H9 (cell line): ENCODE measurements around the gene TBL3. TPM values are rescaled to one million over a fixed set of nuclear protein-coding genes. Genes with fewer than 3 reads are reported as not detected.

ENCODE experiments used
- DNase-seq: peaks from one replicate; pipeline ENCODE4 v3.0.0-alpha.2; 2017
- H2AFZ ChIP-seq: one replicate; pipeline ENCODE4 v1.6.1; 2013; ENCODE audit warnings: mild to moderate bottlenecking, low read length, control low read depth, moderate library complexity
- H2AK5ac ChIP-seq: 2 replicates; pipeline ENCODE4 v1.6.1; 2013; ENCODE audit warnings: low read length, control low read depth, mixed read lengths; ENCODE audit not compliant: insufficient read length
- H2BK120ac ChIP-seq: one replicate; pipeline ENCODE4 v1.6.1; 2013; ENCODE audit warnings: low read depth, mild to moderate bottlenecking, low read length, control low read depth, inconsistent platforms; ENCODE audit not compliant: poor library complexity, severe bottlenecking
- H2BK12ac ChIP-seq: 2 replicates; pipeline ENCODE4 v1.6.1; 2013; ENCODE audit warnings: low read length, control low read depth, mixed read lengths, low read depth; ENCODE audit not compliant: insufficient read length
- H2BK15ac ChIP-seq: 2 replicates; pipeline ENCODE4 v1.6.1; 2013; ENCODE audit warnings: low read depth, low read length, control low read depth
- H2BK20ac ChIP-seq: one replicate; pipeline ENCODE4 v1.6.1; 2013; ENCODE audit warnings: low read depth, mild to moderate bottlenecking, low read length, control low read depth, inconsistent platforms; ENCODE audit not compliant: poor library complexity, severe bottlenecking
- H2BK5ac ChIP-seq: 2 replicates; pipeline ENCODE4 v1.6.1; 2013; ENCODE audit warnings: low read length, control low read depth, mixed read lengths; ENCODE audit not compliant: insufficient read length
- H3K14ac ChIP-seq: 2 replicates; pipeline ENCODE4 v1.6.1; 2013; ENCODE audit warnings: low read length, control low read depth; ENCODE audit not compliant: insufficient read depth
- H3K18ac ChIP-seq: 2 replicates; pipeline ENCODE4 v1.6.1; 2013; ENCODE audit warnings: low read depth, mild to moderate bottlenecking, mixed read lengths, low read length, control low read depth; ENCODE audit not compliant: insufficient read length
- H3K23ac ChIP-seq: 2 replicates; pipeline ENCODE4 v1.6.1; 2013; ENCODE audit warnings: low read length, control low read depth, mixed read lengths, low read depth; ENCODE audit not compliant: insufficient read length
- H3K23me2 ChIP-seq: 2 replicates; pipeline ENCODE4 v1.6.1; 2013; ENCODE audit warnings: low read depth, mild to moderate bottlenecking, mixed read lengths, low read length, control low read depth; ENCODE audit not compliant: insufficient read length, poor library complexity, severe bottlenecking
- H3K27ac ChIP-seq: 2 replicates; pipeline ENCODE4 v1.5.1; 2013; ENCODE audit warnings: low read length, control low read depth, mixed read lengths, low read depth; ENCODE audit not compliant: insufficient read length
- H3K27me3 ChIP-seq: 2 replicates; pipeline ENCODE4 v1.6.1; 2013; ENCODE audit warnings: low read length, control low read depth, inconsistent platforms; ENCODE audit not compliant: insufficient read depth
- H3K4ac ChIP-seq: 2 replicates; pipeline ENCODE4 v1.6.1; 2013; ENCODE audit warnings: low read depth, mild to moderate bottlenecking, control low read depth, inconsistent platforms, low read length, moderate library complexity
- H3K4me1 ChIP-seq: 2 replicates; pipeline ENCODE4 v1.6.1; 2013; ENCODE audit warnings: low read length, control low read depth, inconsistent platforms; ENCODE audit not compliant: insufficient read depth
- H3K4me2 ChIP-seq: 2 replicates; pipeline ENCODE4 v1.6.1; 2013; ENCODE audit warnings: low read length, control low read depth, mixed read lengths; ENCODE audit not compliant: insufficient read length, insufficient read depth
- H3K56ac ChIP-seq: 2 replicates; pipeline ENCODE4 v1.6.1; 2013; ENCODE audit warnings: low read depth, mild to moderate bottlenecking, mixed read lengths, low read length, control low read depth; ENCODE audit not compliant: insufficient read length
- H3K79me1 ChIP-seq: 2 replicates; pipeline ENCODE4 v1.6.1; 2013; ENCODE audit warnings: low read depth, mild to moderate bottlenecking, moderate library complexity, low read length, control low read depth, inconsistent platforms; ENCODE audit not compliant: insufficient read depth, poor library complexity, severe bottlenecking
- H3K79me2 ChIP-seq: 2 replicates; pipeline ENCODE4 v1.6.1; 2013; ENCODE audit warnings: low read length, control low read depth, inconsistent platforms; ENCODE audit not compliant: insufficient read depth
- H3K9ac ChIP-seq: 2 replicates; pipeline ENCODE4 v1.6.1; 2013; ENCODE audit warnings: low read length, control low read depth, mixed read lengths; ENCODE audit not compliant: insufficient read length; ENCODE audit errors: extremely low read depth
- H3K9me3 ChIP-seq: one replicate; pipeline ENCODE4 v1.6.1; 2013; ENCODE audit warnings: low read depth, low read length, inconsistent platforms; ENCODE audit not compliant: control insufficient read depth
- H3T11ph ChIP-seq: one replicate; pipeline ENCODE4 v1.6.1; 2013; ENCODE audit warnings: mild to moderate bottlenecking, low read length, control low read depth, inconsistent platforms
- H4K20me1 ChIP-seq: one replicate; pipeline ENCODE4 v1.6.1; 2013; ENCODE audit not compliant: control insufficient read depth, insufficient read length, insufficient read depth
- H4K5ac ChIP-seq: 2 replicates; pipeline ENCODE4 v1.6.1; 2013; ENCODE audit warnings: low read depth, mild to moderate bottlenecking, mixed read lengths, low read length, control low read depth; ENCODE audit not compliant: insufficient read length
- H4K8ac ChIP-seq: replicated peaks from 2 replicates; pipeline ENCODE4 v1.6.1; 2013; ENCODE audit warnings: low read length, control low read depth, mixed read lengths, low read depth; ENCODE audit not compliant: insufficient read length
- H4K91ac ChIP-seq: 2 replicates; pipeline ENCODE4 v1.6.1; 2013; ENCODE audit warnings: low read depth, mild to moderate bottlenecking, moderate library complexity, mixed read lengths, low read length, control low read depth; ENCODE audit not compliant: insufficient read length
- H3K27ac Mint-ChIP-seq, 3 experiments: 2 replicates in 2 of 3; 3 replicates in 1 of 3; pipeline ENCODE4 v1.8.0; 2020 to 2021; ENCODE audit warnings: mixed read lengths in 3 of 3, mild to moderate bottlenecking in 1 of 3, moderate library complexity in 1 of 3
- H3K27me3 Mint-ChIP-seq: 2 replicates; pipeline ENCODE4 v1.8.0; 2021; ENCODE audit warnings: low read depth, mild to moderate bottlenecking, moderate library complexity, mixed read lengths
- H3K36me3 Mint-ChIP-seq, 3 experiments: 2 replicates in 2 of 3; 3 replicates in 1 of 3; pipeline ENCODE4 v1.8.0; 2020 to 2021; ENCODE audit warnings: low read depth in 3 of 3, mixed read lengths in 3 of 3; ENCODE audit not compliant: insufficient read depth in 1 of 3
- H3K4me1 Mint-ChIP-seq, 2 experiments: 2 replicates each; pipeline ENCODE4 v1.8.0; 2020; ENCODE audit warnings: mixed read lengths in 2 of 2
- H3K4me3 Mint-ChIP-seq, 2 experiments: 2 replicates in 1 of 2; 3 replicates in 1 of 2; pipeline ENCODE4 v1.8.0; 2020 to 2021; ENCODE audit warnings: mild to moderate bottlenecking in 2 of 2, mixed read lengths in 2 of 2, moderate library complexity in 1 of 2
- H3K9me3 Mint-ChIP-seq, 2 experiments: 2 replicates in 1 of 2; 3 replicates in 1 of 2; pipeline ENCODE4 v1.8.0; 2020; ENCODE audit warnings: mild to moderate bottlenecking in 2 of 2, mixed read lengths in 2 of 2, moderate library complexity in 1 of 2
- WGBS: extraction: QIAGEN DNeasy Blood & Tissue Kit; methylation state at CpG from one replicate; pipeline ENCODE4 v1.1.7; 2013; ENCODE audit warnings: missing lambda C conversion rate, low lambda C conversion rate, mixed read lengths; ENCODE audit not compliant: insufficient read length; ENCODE audit errors: extremely low coverage; 5-methylcytosine and 5-hydroxymethylcytosine counted together
- total RNA-seq: library from RNA; stranded (reverse); gene quantifications from 2 replicates; pipeline ENCODE4 v1.2.1, GENCODE V29; 2021
- TF ChIP-seq, protein P1 (sequence below): fragments of 200-600 bp; sonication (generic); conservative IDR thresholded peaks from 3 replicates; pipeline ENCODE4 v1.8.0; 2021; ENCODE audit warnings: antibody characterized with exemption, mild to moderate bottlenecking

Gene TBL3
- total RNA-seq, 1 experiment from 2014 or later = 54.0 TPM

DNA sequence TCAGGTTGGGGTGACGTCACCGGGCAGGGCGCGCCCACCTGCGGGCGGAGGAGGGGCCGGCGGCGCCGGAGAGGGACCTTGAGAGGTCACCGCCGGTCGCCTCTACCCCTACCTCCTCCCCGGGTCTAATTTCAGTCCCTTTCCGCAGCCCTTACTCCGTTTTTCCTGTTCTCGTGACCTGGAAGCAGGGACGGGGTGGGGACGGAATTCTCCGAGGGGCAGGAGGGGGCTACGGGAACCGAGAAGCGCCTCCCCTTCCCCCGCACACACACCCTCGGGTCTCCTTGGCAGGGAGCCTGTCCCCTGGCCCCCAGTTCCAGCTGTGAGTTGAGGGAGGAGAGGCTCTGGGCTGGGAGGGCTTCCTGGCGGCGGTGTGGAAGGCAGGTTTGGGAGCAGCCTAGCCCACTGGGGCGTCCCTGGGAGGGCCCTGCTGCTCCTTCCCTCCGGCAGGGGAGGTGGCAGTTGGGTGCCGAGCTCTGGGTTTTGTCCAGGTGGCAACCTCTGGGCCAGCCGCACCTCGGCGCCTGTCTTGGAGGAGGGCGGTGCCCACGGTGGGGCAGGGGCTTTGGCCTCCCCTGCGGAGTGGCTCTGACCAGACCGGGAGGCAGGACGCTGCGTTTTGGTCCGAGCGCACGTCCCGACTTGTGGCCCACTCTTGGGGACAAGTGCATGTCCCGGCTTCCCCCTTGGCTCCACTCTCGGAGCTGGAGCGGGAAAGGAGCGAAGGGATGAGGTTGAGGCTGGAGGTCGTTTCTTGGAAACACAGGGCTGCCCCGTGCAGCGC is 18.7 kb downstream of the TBL3 start:
- H3K4me2 ChIP-seq = peak overlapping the region; percentile 53
- H4K8ac ChIP-seq = no peak overlapping the region
- no peak overlapping the region for H3K18ac ChIP-seq
- H2BK20ac ChIP-seq = no peak overlapping the region
- peaks cover 18% of the 10 kb centered on the region for H3K23me2 ChIP-seq
- H3K23ac ChIP-seq = no peak overlapping the region
- TF ChIP-seq, protein P1, sequence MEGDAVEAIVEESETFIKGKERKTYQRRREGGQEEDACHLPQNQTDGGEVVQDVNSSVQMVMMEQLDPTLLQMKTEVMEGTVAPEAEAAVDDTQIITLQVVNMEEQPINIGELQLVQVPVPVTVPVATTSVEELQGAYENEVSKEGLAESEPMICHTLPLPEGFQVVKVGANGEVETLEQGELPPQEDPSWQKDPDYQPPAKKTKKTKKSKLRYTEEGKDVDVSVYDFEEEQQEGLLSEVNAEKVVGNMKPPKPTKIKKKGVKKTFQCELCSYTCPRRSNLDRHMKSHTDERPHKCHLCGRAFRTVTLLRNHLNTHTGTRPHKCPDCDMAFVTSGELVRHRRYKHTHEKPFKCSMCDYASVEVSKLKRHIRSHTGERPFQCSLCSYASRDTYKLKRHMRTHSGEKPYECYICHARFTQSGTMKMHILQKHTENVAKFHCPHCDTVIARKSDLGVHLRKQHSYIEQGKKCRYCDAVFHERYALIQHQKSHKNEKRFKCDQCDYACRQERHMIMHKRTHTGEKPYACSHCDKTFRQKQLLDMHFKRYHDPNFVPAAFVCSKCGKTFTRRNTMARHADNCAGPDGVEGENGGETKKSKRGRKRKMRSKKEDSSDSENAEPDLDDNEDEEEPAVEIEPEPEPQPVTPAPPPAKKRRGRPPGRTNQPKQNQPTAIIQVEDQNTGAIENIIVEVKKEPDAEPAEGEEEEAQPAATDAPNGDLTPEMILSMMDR = no peak
- Mint-ChIP-seq H3K4me1 (peaks cover 16 to 20% of the 10 kb centered on the region in 2 experiments), H3K27me3 (peaks cover 42% of the 10 kb centered on the region), H3K36me3 (peaks cover 0 to 16% (median 14%) of the 10 kb centered on the region in 3 experiments; a peak in 6 of 7 replicates), H3K4me3 (peak overlapping the region; percentile 66 to 84), H3K27ac (peak overlapping the region in 1 of 3 experiments; percentile 57; a peak in 1 of 7 replicates), H3K9me3 (no peaks in the 10 kb centered on the region; a peak in 1 of 5 replicates)
- H2BK120ac ChIP-seq = no peak overlapping the region
- H3K9me3 ChIP-seq = no peaks in the 10 kb centered on the region
- WGBS = no CpG with 5 or more reads among the region's 50 CpGs
- peaks cover 15% of the 10 kb centered on the region; the same call in 1 of the 2 replicates for H3K27me3 ChIP-seq
- H3K79me2 ChIP-seq = no peaks in the 10 kb centered on the region
- H2BK5ac ChIP-seq = no peak overlapping the region
- H3K4me1 ChIP-seq = no peaks in the 10 kb centered on the region; the same call in 1 of the 2 replicates
- H4K5ac ChIP-seq = no peak overlapping the region
- H3K9ac ChIP-seq = no peak overlapping the region
- peak; percentile 86 for DNase-seq
- no peak overlapping the region for H2BK12ac ChIP-seq
- H3K56ac ChIP-seq = no peak overlapping the region
- peak overlapping the region; percentile 70 for H3K14ac ChIP-seq
- H2AFZ ChIP-seq = no peak overlapping the region
- H3K79me1 ChIP-seq = no peaks in the 10 kb centered on the region
- no peak overlapping the region for H3K4ac ChIP-seq
- H3T11ph ChIP-seq = no peak overlapping the region
- no peak overlapping the region for H2AK5ac ChIP-seq
- no peak overlapping the region for H3K27ac ChIP-seq
- H2BK15ac ChIP-seq = no peak overlapping the region; the same call in 1 of the 2 replicates
- H4K20me1 ChIP-seq = peaks cover under 1% of the 10 kb centered on the region
- H4K91ac ChIP-seq = no peak overlapping the region
